Glutamatergic neuron (in vitro differentiated cells): Measurements from ENCODE around the gene STX4. TPM values are rescaled to one million over a fixed set of nuclear protein-coding genes. Genes with fewer than 3 reads are reported as not detected.

Source experiments
- DNase-seq: peaks from one replicate; pipeline ENCODE4 v3.0.0; 2022
- H3K27ac Mint-ChIP-seq: one replicate; pipeline ENCODE4 v1.8.0; 2020; ENCODE audit warnings: mild to moderate bottlenecking, mixed read lengths, inconsistent platforms; ENCODE audit not compliant: unreplicated experiment
- H3K27me3 Mint-ChIP-seq: one replicate; pipeline ENCODE4 v1.8.0; 2020; ENCODE audit warnings: mild to moderate bottlenecking, moderate library complexity, mixed read lengths, inconsistent platforms; ENCODE audit not compliant: unreplicated experiment
- H3K36me3 Mint-ChIP-seq: one replicate; pipeline ENCODE4 v1.8.0; 2020; ENCODE audit warnings: mild to moderate bottlenecking, mixed read lengths, inconsistent platforms; ENCODE audit not compliant: unreplicated experiment
- H3K4me1 Mint-ChIP-seq: one replicate; pipeline ENCODE4 v1.8.0; 2020; ENCODE audit warnings: mild to moderate bottlenecking, low read depth, mixed read lengths, inconsistent platforms; ENCODE audit not compliant: unreplicated experiment
- H3K4me3 Mint-ChIP-seq: one replicate; pipeline ENCODE4 v1.8.0; 2020; ENCODE audit warnings: mild to moderate bottlenecking, mixed read lengths, inconsistent platforms; ENCODE audit not compliant: unreplicated experiment
- H3K9me3 Mint-ChIP-seq: one replicate; pipeline ENCODE4 v1.8.0; 2020; ENCODE audit warnings: mild to moderate bottlenecking, moderate library complexity, mixed read lengths, inconsistent platforms; ENCODE audit not compliant: unreplicated experiment
- CTCF ChIP-seq: fragments of 200-600 bp; sonication (generic); IDR thresholded peaks from one replicate; pipeline ENCODE4 v1.5.0; 2021; ENCODE audit not compliant: partially characterized antibody, unreplicated experiment
- total RNA-seq: library from RNA; stranded (reverse); fragmentation: NEBNext Ultra II Directional; extraction: Animal tissue kit (Norgen Biotek cat#: 25700); gene quantifications from one replicate; pipeline ENCODE4 v1.2.1, GENCODE V29; 2021; ENCODE audit not compliant: unreplicated experiment

Gene STX4
- total RNA-seq, 1 donor from 2014 or later = 23.4 TPM

GRCh38 chr16:31085873-31086628 lies 52.7 kb downstream of the STX4 start:
- no peak for TF ChIP-seq CTCF

DNA sequence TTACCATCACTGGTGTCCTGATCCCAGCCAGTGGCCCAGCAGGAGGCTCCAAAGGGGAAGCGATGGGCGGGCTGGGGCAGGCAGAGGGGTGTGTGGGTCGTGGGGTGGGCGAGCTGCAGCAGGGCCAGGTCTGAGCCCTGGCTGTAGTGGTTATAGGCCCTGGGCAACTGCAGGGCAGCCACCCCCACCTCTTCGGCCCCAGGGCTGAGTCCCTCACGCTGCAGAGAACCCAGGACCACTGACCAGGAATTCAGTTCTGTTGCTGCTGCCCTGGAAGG lies 53.2 kb downstream of the STX4 start:
- TF ChIP-seq CTCF = no peak
- Mint-ChIP-seq H3K27me3 (peaks cover 7% of the 10 kb centered on the region), H3K4me3 (no peak overlapping the region), H3K27ac (no peak overlapping the region), H3K9me3 (peaks cover 8% of the 10 kb centered on the region), H3K4me1 (peaks cover 9% of the 10 kb centered on the region), H3K36me3 (no peaks in the 10 kb centered on the region)
- no peak for DNase-seq

More at GRCh38 chr16:31085873-31086628, 52.7 kb downstream of the STX4 start:
- H3K4me3 Mint-ChIP-seq = no peak overlapping the region
- H3K36me3 Mint-ChIP-seq = no peaks in the 10 kb centered on the region
- H3K4me1 Mint-ChIP-seq = peaks cover 9% of the 10 kb centered on the region
- DNase-seq = no peak
- peaks cover 8% of the 10 kb centered on the region for H3K9me3 Mint-ChIP-seq
- peak overlapping the region; percentile 72 for H3K27ac Mint-ChIP-seq
- peaks cover 7% of the 10 kb centered on the region for H3K27me3 Mint-ChIP-seq

DNA sequence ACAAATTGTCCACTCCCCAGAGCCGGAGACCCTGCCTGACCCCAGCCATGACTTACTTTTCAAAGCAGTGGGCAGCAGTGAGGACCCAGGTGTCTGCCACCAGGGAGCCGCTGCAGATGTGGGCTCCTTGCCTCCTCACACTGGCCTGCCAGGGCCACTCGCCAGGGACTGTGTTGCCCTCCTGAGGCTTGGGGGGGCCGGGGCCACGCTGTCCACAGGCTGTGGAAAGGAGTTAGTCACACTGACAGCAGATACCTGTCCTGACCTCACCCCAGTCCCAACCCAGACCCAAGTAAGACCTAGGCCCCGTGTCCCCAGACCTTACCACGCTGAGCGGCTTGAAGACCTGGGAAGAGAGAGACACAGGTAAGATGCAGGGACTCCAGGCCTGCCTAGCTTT lies 54.1 kb downstream of the STX4 start:
- peaks cover 11% of the 10 kb centered on the region for H3K4me1 Mint-ChIP-seq
- H3K9me3 Mint-ChIP-seq = peaks cover 8% of the 10 kb centered on the region
- DNase-seq = no peak
- H3K27me3 Mint-ChIP-seq = peaks cover 5% of the 10 kb centered on the region
- no peak overlapping the region for H3K27ac Mint-ChIP-seq
- no peak for TF ChIP-seq CTCF
- H3K36me3 Mint-ChIP-seq = no peaks in the 10 kb centered on the region
- H3K4me3 Mint-ChIP-seq = no peak overlapping the region

GRCh38 chr16:31087971-31088370 lies 54.6 kb downstream of the STX4 start:
- no peak overlapping the region for H3K27ac Mint-ChIP-seq
- H3K4me1 Mint-ChIP-seq = peaks cover 13% of the 10 kb centered on the region
- H3K4me3 Mint-ChIP-seq = no peak overlapping the region
- H3K27me3 Mint-ChIP-seq = peaks cover 8% of the 10 kb centered on the region
- TF ChIP-seq CTCF = no peak
- H3K36me3 Mint-ChIP-seq = no peaks in the 10 kb centered on the region
- peaks cover 8% of the 10 kb centered on the region for H3K9me3 Mint-ChIP-seq
- DNase-seq = no peak

DNA sequence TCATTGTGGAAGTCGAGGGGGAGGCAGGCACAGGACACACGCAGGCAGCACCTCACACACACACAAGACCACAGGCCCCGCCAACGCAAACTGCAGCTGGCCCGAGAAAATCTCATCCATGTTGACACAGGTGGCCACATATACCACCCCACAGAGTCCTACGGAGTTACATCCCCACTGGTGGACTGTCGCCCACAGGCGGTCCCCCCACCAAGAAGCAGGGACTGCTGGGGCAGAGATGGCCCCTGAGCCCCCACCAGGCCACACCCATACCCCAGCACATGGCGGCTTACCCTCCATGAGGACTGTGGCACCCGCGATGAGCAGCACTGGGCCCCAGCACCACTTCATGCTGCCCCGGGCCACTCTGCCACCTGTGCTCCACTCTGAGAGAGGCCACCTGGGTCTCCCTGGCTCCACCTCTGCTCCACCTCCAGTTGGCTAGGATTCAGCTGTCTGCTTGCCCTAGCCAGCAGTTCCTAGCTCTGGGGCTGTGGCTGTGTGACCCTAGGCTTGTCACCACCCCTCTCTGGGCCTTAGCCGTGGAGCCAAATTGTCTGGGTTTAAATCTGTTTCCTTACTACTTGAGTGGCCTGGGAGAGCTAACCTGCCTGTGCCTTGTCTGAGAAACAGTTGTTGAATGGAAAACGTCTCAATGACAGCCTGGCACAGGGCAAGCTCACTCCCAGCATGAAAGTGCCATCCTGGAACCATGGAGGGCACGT lies 55.3 kb downstream of the STX4 start, which contains the start of gene PRSS53:
TSS of gene PRSS53 (minus strand) at position 485 of the 725 bp plus-strand sequence. CDS start at position 351, 134 bp downstream.
- no peak within 1 kb of the TSS for H3K27ac Mint-ChIP-seq
- no peaks in the 10 kb centered on the region for H3K36me3 Mint-ChIP-seq
- peaks cover 8% of the 10 kb centered on the region for H3K27me3 Mint-ChIP-seq
- peaks cover 12% of the 10 kb centered on the region for H3K4me1 Mint-ChIP-seq
- DNase-seq = no peak
- H3K4me3 Mint-ChIP-seq = no peak within 1 kb of the TSS
- no peak for TF ChIP-seq CTCF
- H3K9me3 Mint-ChIP-seq = peaks cover 6% of the 10 kb centered on the region
